Lower leg skin (tissue), 4 donors: ENCODE measurements around the gene SPAG4. TPM values are rescaled to one million over a fixed set of nuclear protein-coding genes. Genes with fewer than 3 reads are reported as not detected.

Experiments used
- DNase-seq, 2 donors: peaks; one replicate each; pipeline ENCODE4 v3.0.0-alpha.2; 2019; ENCODE audit warnings: low spot score in 2 of 2
- H3K4me3 ChIP-seq: fragments of 200-600 bp; sonication (generic); 2 replicates; pipeline ENCODE4 v1.5.1; 2017; ENCODE audit warnings: mild to moderate bottlenecking, low read depth; ENCODE audit not compliant: poor library complexity, severe bottlenecking
- CTCF ChIP-seq, 3 donors: fragments of 450-650 bp; IDR thresholded peaks; one replicate each; pipeline ENCODE4 v1.5.1; 2016; ENCODE audit warnings: antibody characterized with exemption in 3 of 3, mild to moderate bottlenecking in 3 of 3, moderate library complexity in 2 of 3
- POLR2A ChIP-seq, 2 donors: fragments of 450-650 bp; IDR thresholded peaks; one replicate each; pipeline ENCODE4 v1.6.1; 2016 to 2017; ENCODE audit warnings: antibody characterized with exemption in 2 of 2, mild to moderate bottlenecking in 1 of 2, moderate library complexity in 1 of 2
- WGBS, 2 donors: methylation state at CpG; one replicate each; pipeline ENCODE4 v1.1.5; 2018; 5-methylcytosine and 5-hydroxymethylcytosine counted together
- intact Hi-C: fragments of 100-400 bp; cut with DNase I; formaldehyde crosslinking; loops from one replicate; pipeline ENCODE4 v1.15.0; 2023; ENCODE audit warnings: low total_unique reads
- total RNA-seq, 4 donors: library from RNA; depleted of rRNA; stranded (reverse); fragments of >200 nt; gene quantifications; one replicate each; pipeline ENCODE4 v1.1.0, GENCODE V29; 2016

SPAG4 gene
- total RNA-seq: 1 to 10 TPM in 3 of 4 donors, not detected in 1; 1.2 to 2.5 (median 1.9) TPM

- intact Hi-C loops: no loop called here
- peak within 1 kb of the TSS; percentile 30 for H3K4me3 ChIP-seq
- DNase-seq: peak; percentile 99 to 100
- 0 to 1% methylated on average over 39 to 47 of the region's 68 CpGs for WGBS, 2 donors
- TF ChIP-seq CTCF (IDR thresholded peaks at IDR 0.05) (no peak), POLR2A (IDR thresholded peaks at IDR 0.05) (no peak)
Measured at GRCh38 chr20:35615667-35616464, at the start of gene SPAG4. SPAG4 (plus strand) TSS chr20:35615829; CDS start chr20:35616004, 175 bp downstream.

GRCh38 chr20:35568645-35569044, 47.0 kb upstream of the SPAG4 start:
- DNase-seq: no peak
- intact Hi-C loops: no loop called here
- TF ChIP-seq CTCF (IDR thresholded peaks at IDR 0.05) (no peak), POLR2A (IDR thresholded peaks at IDR 0.05) (no peak)
- WGBS, 2 donors: 18% methylated on average over 2 of the region's 2 CpGs
- H3K4me3 ChIP-seq: no peak overlapping the region

GRCh38 chr20:35571555-35571954, 44.1 kb upstream of the SPAG4 start:
- intact Hi-C loops: no loop called here

GRCh38 chr20:35572838-35573237, 42.8 kb upstream of the SPAG4 start:
- no peak for DNase-seq
- H3K4me3 ChIP-seq: no peak overlapping the region
- WGBS, 2 donors: 91 to 93% methylated on average over 4 of the region's 4 CpGs
- intact Hi-C loops: no loop called here
- TF ChIP-seq CTCF (IDR thresholded peaks at IDR 0.05) (no peak), POLR2A (IDR thresholded peaks at IDR 0.05) (no peak)

More at GRCh38 chr20:35571555-35571954, 44.1 kb upstream of the SPAG4 start:
- DNase-seq: no peak
- TF ChIP-seq CTCF (IDR thresholded peaks at IDR 0.05) (no peak), POLR2A (IDR thresholded peaks at IDR 0.05) (no peak)
- H3K4me3 ChIP-seq: no peak overlapping the region

- no peak overlapping the region for H3K4me3 ChIP-seq
- WGBS, 2 donors: 58 to 62% methylated on average over 4 of the region's 4 CpGs
- TF ChIP-seq POLR2A (IDR thresholded peaks at IDR 0.05) (no peak), CTCF (IDR thresholded peaks at IDR 0.05) (no peak)
- intact Hi-C loops: no loop called here
- DNase-seq: no peak
Measured at GRCh38 chr20:35575958-35576357, 39.7 kb upstream of the SPAG4 start.
